Skeletal muscle tissue (tissue), 4 donors: ENCODE data around the gene KRTAP20-2. TPM values are rescaled to one million over a fixed set of nuclear protein-coding genes. Genes with fewer than 3 reads are reported as not detected.

Experiments used
- H3K27ac ChIP-seq: one replicate; pipeline ENCODE4 v1.7.0; 2013; ENCODE audit warnings: mild to moderate bottlenecking, low read depth, low read length, inconsistent platforms
- H3K27me3 ChIP-seq, 3 donors: one replicate each; pipeline ENCODE4 v1.7.0; 2013; ENCODE audit warnings: low read length in 3 of 3; ENCODE audit not compliant: control insufficient read depth in 3 of 3, insufficient read depth in 3 of 3
- H3K36me3 ChIP-seq, 3 donors: one replicate each; pipeline ENCODE4 v1.7.0; 2013; ENCODE audit warnings: low read length in 3 of 3; ENCODE audit not compliant: control insufficient read depth in 3 of 3, insufficient read depth in 3 of 3
- H3K4me1 ChIP-seq, 3 donors: one replicate each; pipeline ENCODE4 v1.7.0; 2013; ENCODE audit warnings: low read length in 3 of 3, mild to moderate bottlenecking in 3 of 3; ENCODE audit not compliant: control insufficient read depth in 3 of 3, insufficient read depth in 3 of 3
- H3K4me3 ChIP-seq, 3 donors: one replicate each; pipeline ENCODE4 v1.7.0; 2013; ENCODE audit warnings: low read length in 3 of 3
- H3K9ac ChIP-seq, 3 donors: one replicate each; pipeline ENCODE4 v1.7.0; 2013; ENCODE audit warnings: low read length in 3 of 3, mild to moderate bottlenecking in 3 of 3, moderate library complexity in 2 of 3, low read depth in 1 of 3
- H3K9me3 ChIP-seq, 3 donors: one replicate each; pipeline ENCODE4 v1.7.0; 2013; ENCODE audit warnings: low read length in 3 of 3; ENCODE audit not compliant: control insufficient read depth in 3 of 3
- total RNA-seq: library from RNA; depleted of rRNA; stranded (reverse); fragments of >200 nt; gene quantifications from one replicate; pipeline ENCODE4 v1.2.3, GENCODE V29; 2014
- donor health status: Osteomylitis.

The KRTAP20-2 gene
- total RNA-seq, 1 donor from 2014 or later, result not detected

DNA sequence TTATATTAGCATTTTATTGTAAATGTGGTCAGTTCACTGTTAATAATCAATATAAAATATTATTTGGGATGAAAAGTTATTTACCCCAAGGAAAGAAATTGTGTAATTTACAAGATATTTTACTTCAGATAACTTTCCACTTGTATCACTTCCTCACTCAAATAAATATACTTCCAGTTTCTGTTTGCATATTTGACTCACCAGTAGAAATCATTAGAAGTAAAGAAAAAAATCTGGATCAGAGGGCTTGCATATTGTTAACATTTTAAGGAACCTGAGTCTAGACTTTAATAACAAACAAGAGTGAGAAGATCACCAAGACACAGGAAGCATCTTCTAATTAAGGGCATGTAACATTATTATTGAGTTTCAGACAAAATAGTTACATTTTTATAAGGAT, 14.9 kb upstream of the KRTAP20-2 start:
- Histone ChIP-seq H3K27me3 (no peaks in the 10 kb centered on the region), H3K27ac (no peak overlapping the region), H3K36me3 (no peaks in the 10 kb centered on the region), H3K4me3 (no peak overlapping the region), H3K4me1 (no peaks in the 10 kb centered on the region), H3K9me3 (no peaks in the 10 kb centered on the region), H3K9ac (no peak overlapping the region)

DNA sequence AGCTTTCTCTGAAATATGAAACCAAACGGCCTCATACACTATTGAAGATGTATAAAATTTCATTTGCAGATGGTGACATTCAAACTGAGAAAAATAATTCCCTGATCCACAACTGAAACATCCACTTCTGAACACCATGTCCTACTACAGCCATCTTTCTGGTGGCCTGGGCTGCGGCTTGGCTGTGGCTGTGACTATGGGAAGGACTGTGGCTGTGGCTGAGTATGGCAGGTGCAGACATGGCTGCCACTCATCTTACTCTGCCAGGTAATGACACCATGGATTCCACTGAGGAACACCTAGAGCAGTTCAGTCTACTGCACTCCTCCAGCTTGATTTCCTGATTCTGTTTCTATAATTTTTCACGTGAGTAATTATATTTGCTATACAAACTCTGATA, 14.5 kb upstream of the KRTAP20-2 start, which contains the start of gene KRTAP20-4:
TSS of gene KRTAP20-4 (plus strand) at position 106 of the 400 bp plus-strand sequence.
- Histone ChIP-seq H3K9me3 (no peaks in the 10 kb centered on the region), H3K4me3 (no peak within 1 kb of the TSS), H3K27me3 (no peaks in the 10 kb centered on the region), H3K36me3 (no peaks in the 10 kb centered on the region), H3K9ac (no peak within 1 kb of the TSS), H3K27ac (no peak within 1 kb of the TSS), H3K4me1 (no peaks in the 10 kb centered on the region)

DNA sequence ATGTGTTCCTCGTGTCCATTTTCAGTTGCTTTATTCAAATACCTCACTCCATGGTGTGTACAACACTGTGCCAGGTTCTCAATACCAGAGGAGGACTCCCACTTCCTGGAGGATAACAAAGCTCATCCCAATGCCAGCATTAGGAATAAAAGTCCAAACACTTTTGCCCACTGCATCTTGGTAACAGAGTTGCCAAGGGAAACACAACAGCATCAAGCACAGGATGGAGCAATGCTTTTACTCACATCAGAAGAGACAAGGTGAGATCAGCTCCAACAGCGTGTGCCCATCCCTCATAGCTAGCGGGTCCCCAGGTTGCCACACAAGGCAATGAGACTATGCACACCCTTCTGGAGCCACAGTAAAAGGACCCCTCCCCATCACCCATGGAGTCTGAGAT, 11.6 kb upstream of the KRTAP20-2 start:
- Histone ChIP-seq H3K9ac (no peak overlapping the region), H3K27me3 (no peaks in the 10 kb centered on the region), H3K27ac (no peak overlapping the region), H3K4me3 (no peak overlapping the region), H3K4me1 (no peaks in the 10 kb centered on the region), H3K36me3 (no peaks in the 10 kb centered on the region), H3K9me3 (no peaks in the 10 kb centered on the region)

DNA sequence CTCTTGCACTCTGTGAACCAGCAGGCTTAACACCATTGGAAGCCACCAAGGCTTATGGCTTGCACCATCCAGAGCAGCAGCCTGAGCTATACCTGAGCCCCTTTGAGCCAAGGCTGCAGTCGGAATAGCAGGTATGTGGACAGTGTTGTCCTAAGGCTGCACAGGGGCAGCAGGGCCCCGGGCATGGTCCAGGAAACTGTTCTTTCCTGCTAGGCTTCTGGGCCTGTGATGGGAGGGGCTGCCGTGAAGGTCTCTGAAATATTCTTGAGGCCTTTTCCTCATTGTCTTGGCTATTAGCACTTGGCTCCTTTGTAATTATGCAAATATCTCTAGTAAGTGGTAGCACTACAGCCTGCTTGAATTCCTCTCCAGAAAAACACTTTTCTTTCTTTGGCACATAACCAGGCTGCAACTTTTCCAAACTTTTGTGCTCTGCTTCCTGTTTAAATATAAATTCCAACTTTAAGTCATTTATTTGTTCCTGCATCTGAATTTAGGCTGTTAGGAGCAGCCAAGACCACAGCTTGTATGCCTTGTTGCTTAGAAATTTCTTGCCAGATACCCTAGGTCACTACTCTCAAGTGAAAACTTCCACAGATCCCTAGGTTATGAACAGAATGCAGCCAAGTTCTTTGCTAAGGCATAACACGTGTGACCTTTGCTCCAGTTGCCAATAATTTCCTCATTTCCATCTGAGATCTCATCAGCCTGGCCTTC, 9.4 kb upstream of the KRTAP20-2 start:
- H3K9me3 ChIP-seq, result no peaks in the 10 kb centered on the region
- no peaks in the 10 kb centered on the region for H3K27me3 ChIP-seq
- H3K4me3 ChIP-seq, result no peak overlapping the region
- no peak overlapping the region for H3K9ac ChIP-seq
- H3K36me3 ChIP-seq, result no peaks in the 10 kb centered on the region
- H3K27ac ChIP-seq, result no peak overlapping the region
- no peaks in the 10 kb centered on the region for H3K4me1 ChIP-seq

DNA sequence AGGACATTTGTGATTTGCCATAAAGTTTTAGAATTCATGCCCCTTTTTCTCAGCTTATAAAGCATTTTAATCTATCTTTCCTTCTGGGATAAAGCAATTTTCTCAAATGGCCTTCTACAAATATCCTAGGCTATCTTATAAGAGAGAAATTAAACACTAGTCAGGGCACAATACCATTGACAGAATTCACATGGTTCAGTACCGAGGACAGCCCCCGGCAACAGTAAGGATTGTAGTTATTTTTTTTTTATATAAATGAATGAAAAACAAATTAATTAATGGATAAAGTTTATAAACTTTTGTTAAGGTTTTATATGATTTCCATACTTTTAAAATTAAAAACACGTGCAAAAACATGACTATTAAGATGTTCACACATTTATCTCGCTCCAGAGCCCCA, 6.9 kb upstream of the KRTAP20-2 start:
- H3K36me3 ChIP-seq, result no peaks in the 10 kb centered on the region
- H3K4me3 ChIP-seq, result no peak overlapping the region
- H3K27ac ChIP-seq, result no peak overlapping the region
- no peaks in the 10 kb centered on the region for H3K27me3 ChIP-seq
- no peaks in the 10 kb centered on the region for H3K4me1 ChIP-seq
- H3K9me3 ChIP-seq, result no peaks in the 10 kb centered on the region
- no peak overlapping the region for H3K9ac ChIP-seq

DNA sequence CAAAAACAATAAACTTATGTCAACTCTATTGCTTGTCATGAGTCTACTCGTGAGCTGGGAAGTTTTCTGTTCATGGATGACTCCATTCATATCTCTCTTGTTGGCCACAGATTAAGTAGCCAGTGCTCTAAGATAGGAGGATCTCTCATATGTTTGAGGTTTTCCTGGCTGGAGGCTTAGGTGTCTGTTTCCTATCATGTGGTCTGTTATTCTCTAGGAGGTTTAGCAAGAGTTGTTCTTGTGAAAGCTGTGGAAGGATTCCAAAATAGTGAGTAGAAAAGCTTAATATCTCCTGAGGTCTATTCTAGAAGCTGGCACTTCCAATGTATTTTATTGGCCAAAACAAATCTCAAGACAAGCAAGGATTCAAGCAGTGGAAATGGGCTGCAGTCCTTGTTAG, 5.8 kb upstream of the KRTAP20-2 start:
- H3K27me3 ChIP-seq, result no peaks in the 10 kb centered on the region
- H3K4me1 ChIP-seq, result no peaks in the 10 kb centered on the region
- no peak overlapping the region for H3K9ac ChIP-seq
- H3K36me3 ChIP-seq, result no peaks in the 10 kb centered on the region
- no peak overlapping the region for H3K4me3 ChIP-seq
- H3K27ac ChIP-seq, result no peak overlapping the region
- H3K9me3 ChIP-seq, result no peaks in the 10 kb centered on the region

DNA sequence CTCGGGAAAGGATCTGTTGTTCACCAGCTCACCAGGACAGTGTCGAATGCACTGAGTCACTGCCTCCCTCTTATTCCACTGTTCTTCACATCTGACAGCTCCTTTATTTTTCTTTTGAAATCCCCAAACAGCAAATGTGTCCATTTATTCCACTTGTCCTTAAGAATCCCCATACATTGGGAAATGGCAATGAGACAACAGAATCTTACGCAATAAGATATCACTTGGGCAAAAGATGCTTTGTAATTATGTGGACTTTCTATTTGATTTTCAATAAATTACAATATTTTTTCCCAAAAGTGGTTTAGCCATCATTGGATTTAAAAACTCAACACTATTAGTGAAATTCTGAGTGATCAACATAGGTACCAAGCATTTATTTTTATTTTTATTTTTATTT, 3.7 kb downstream of the KRTAP20-2 start:
- H3K4me3 ChIP-seq, result no peak overlapping the region
- no peak overlapping the region for H3K9ac ChIP-seq
- H3K9me3 ChIP-seq, result no peaks in the 10 kb centered on the region
- H3K27me3 ChIP-seq, result no peaks in the 10 kb centered on the region
- H3K36me3 ChIP-seq, result no peaks in the 10 kb centered on the region
- no peaks in the 10 kb centered on the region for H3K4me1 ChIP-seq
- no peak overlapping the region for H3K27ac ChIP-seq

DNA sequence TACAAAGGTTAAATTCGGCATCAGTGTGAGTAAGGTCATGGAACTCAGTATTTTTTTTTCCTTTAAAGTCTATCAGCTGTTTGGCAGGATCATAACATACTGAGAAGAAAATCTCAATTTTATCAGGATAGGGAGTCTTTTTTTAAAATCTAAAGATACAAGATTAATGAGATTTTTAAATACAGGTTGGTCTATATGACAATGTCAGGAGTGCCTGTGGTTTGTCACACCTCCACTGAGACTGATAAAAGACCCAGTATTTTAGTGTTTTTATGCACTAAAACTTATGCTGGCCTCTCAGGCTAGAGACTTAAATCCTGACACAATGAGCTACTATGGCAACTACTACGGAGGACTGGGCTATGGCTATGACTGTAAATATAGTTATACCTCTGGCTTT, 7.6 kb downstream of the KRTAP20-2 start, which contains the start of gene KRTAP20-3:
TSS of gene KRTAP20-3 (plus strand) at position 301 of the 400 bp plus-strand sequence.
- H3K36me3 ChIP-seq, result no peaks in the 10 kb centered on the region
- H3K27ac ChIP-seq, result no peak within 1 kb of the TSS
- H3K9ac ChIP-seq, result no peak within 1 kb of the TSS
- H3K4me1 ChIP-seq, result no peaks in the 10 kb centered on the region
- H3K4me3 ChIP-seq, result no peak within 1 kb of the TSS
- H3K9me3 ChIP-seq, result no peaks in the 10 kb centered on the region
- no peaks in the 10 kb centered on the region for H3K27me3 ChIP-seq

DNA sequence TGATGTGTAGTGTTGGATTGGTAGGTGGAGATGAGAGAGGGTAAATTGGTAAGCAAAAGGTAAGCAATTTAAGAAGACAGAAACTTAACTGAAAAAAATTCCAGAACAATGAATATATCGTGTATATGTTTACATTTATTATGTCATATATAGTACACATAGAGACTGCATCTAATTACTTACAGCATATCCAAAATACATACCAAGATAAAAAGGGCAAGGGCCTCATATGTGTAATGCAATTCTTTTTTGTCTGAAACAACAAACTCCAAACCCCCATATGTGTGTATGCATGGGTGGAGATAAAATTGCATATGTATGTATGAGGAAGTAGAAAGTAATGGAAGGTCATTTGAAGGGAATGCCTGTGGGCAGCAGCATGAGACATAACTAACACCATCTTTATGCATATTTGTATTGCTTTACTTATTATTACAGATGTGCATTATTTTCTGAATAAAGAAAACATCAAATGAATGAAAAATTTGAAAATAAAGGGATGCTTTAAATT, 12.0 kb downstream of the KRTAP20-2 start:
- H3K9ac ChIP-seq, result no peak overlapping the region
- H3K27ac ChIP-seq, result no peak overlapping the region
- no peak overlapping the region for H3K4me3 ChIP-seq
- no peaks in the 10 kb centered on the region for H3K27me3 ChIP-seq
- H3K9me3 ChIP-seq, result no peaks in the 10 kb centered on the region
- H3K4me1 ChIP-seq, result no peaks in the 10 kb centered on the region
- no peaks in the 10 kb centered on the region for H3K36me3 ChIP-seq

DNA sequence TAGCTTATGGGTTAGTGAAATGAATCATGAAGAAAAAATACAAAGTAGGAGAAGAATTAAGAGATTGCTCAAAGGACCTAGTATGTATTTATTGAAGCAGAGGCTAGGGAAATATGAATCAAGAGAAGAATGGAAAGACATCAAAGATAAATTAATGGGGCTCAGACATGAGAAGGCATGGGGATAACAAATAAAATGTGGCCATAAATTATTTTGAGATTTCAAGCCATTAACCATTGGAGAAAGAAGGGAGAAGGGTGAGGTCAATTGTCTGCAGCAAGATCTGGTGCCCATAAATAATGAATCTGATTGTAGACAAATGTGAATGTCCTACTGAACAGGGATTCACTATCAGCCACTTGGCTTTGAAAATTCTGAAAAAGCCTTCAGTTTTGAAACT, 17.9 kb downstream of the KRTAP20-2 start:
- Histone ChIP-seq H3K27me3 (no peaks in the 10 kb centered on the region), H3K36me3 (no peaks in the 10 kb centered on the region), H3K27ac (no peak overlapping the region), H3K4me1 (no peaks in the 10 kb centered on the region), H3K4me3 (no peak overlapping the region), H3K9ac (no peak overlapping the region), H3K9me3 (no peaks in the 10 kb centered on the region)
